K562 (cell line): Measurements from ENCODE around the gene TMF1.

Experiments used
- JUND ChIP-seq, 2 experiments: IDR thresholded peaks; 2 replicates in 1 of 2; 3 replicates in 1 of 2; pipeline ENCODE4 v1.6.1; 2011; ENCODE audit warnings: borderline replicate concordance in 2 of 2, low read depth in 2 of 2, low read length in 2 of 2, improper control_type of control experiment in 1 of 2, missing biosample characterization in 1 of 2, missing genetic modification characterization in 1 of 2, missing genetic modification reagents in 1 of 2
- TF ChIP-seq, protein P1 (sequence below): fragments of 450-650 bp; IDR thresholded peaks from 2 replicates; pipeline ENCODE4 v1.6.1; 2017; ENCODE audit warnings: antibody characterized with exemption

DNA sequence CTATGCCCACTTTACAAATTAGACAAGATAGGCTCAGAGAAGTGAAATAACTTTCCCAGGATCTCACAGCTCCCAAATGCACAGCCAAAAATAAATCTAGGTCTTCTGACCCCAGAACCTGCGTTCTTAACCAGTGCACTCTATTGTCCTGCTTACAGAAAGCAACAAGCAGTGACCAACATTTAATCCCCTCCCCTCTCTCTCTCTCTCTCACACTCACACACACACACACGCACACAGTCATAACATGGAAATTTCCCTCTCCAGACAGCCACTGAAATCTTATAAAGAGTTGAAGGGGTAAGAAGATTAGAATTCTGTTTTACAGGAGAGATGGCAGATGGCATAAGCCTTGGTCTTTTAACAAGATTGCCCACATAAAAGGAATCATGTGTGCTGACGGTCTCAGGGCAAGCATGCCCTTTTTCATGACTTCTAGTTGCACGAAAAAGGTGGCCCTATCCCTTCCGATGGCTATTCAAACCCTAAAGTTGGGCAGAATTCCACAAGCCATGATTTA is 68.1 kb downstream of the TMF1 start:
- TF ChIP-seq, protein P1, sequence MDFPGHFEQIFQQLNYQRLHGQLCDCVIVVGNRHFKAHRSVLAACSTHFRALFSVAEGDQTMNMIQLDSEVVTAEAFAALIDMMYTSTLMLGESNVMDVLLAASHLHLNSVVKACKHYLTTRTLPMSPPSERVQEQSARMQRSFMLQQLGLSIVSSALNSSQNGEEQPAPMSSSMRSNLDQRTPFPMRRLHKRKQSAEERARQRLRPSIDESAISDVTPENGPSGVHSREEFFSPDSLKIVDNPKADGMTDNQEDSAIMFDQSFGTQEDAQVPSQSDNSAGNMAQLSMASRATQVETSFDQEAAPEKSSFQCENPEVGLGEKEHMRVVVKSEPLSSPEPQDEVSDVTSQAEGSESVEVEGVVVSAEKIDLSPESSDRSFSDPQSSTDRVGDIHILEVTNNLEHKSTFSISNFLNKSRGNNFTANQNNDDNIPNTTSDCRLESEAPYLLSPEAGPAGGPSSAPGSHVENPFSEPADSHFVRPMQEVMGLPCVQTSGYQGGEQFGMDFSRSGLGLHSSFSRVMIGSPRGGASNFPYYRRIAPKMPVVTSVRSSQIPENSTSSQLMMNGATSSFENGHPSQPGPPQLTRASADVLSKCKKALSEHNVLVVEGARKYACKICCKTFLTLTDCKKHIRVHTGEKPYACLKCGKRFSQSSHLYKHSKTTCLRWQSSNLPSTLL = no peak
- TF ChIP-seq JUND (IDR thresholded peaks at IDR 0.05; ENCODE audit: borderline replicate concordance, low read depth, low read length) (no peak), JUND (tag; IDR thresholded peaks at IDR 0.05; ENCODE audit: borderline replicate concordance, low read depth, low read length) (no peak)
